Right lobe of liver (tissue), 6 donors: ENCODE measurements around the gene MTHFD1L. TPM values are rescaled to one million over a fixed set of nuclear protein-coding genes. Genes with fewer than 3 reads are reported as not detected.

Experiments
- ATAC-seq, 4 donors: fragments of 200-7000 bp; cut with Tn5 transposase; one replicate each; pipeline ENCODE4 v1.9.1; 2020; ENCODE audit warnings: mild to moderate bottlenecking in 4 of 4, moderate library complexity in 4 of 4
- DNase-seq, 3 donors: peaks; one replicate each; pipeline ENCODE4 v3.0.0-alpha.2; 2020
- H3K27ac ChIP-seq, 3 donors: fragments of 200-600 bp; one replicate each; pipeline ENCODE4 v1.8.0; 2022
- H3K27me3 ChIP-seq, 2 donors: fragments of 200-600 bp; one replicate each; pipeline ENCODE4 v1.8.0; 2022
- H3K36me3 ChIP-seq, 4 donors: fragments of 200-600 bp; sonication (generic) in 1 of 4; one replicate each; pipeline versions ENCODE4 v1.5.1 to v1.8.0; 2017 to 2022; ENCODE audit warnings: control low read depth in 1 of 4
- H3K4me1 ChIP-seq, 4 donors: fragments of 200-600 bp; sonication (generic) in 1 of 4; one replicate each; pipeline versions ENCODE4 v1.5.1 to v1.8.0; 2017 to 2022; ENCODE audit warnings: control low read depth in 1 of 4
- H3K4me3 ChIP-seq, 3 donors: fragments of 200-600 bp; one replicate each; pipeline ENCODE4 v1.8.0; 2022
- H3K9me3 ChIP-seq, 4 donors: fragments of 200-600 bp; sonication (generic) in 1 of 4; one replicate each; pipeline versions ENCODE4 v1.5.1 to v1.8.0; 2017 to 2022; ENCODE audit warnings: control low read depth in 1 of 4
- POLR2A ChIP-seq: fragments of 450-650 bp; IDR thresholded peaks from one replicate; pipeline ENCODE4 v1.6.1; 2017; ENCODE audit warnings: antibody characterized with exemption, mild to moderate bottlenecking
- WGBS: methylation state at CpG from one replicate; pipeline ENCODE4 v1.1.6; 2018; ENCODE audit warnings: low coverage, low lambda C conversion rate; ENCODE audit not compliant: insufficient coverage; ENCODE audit errors: missing lambda C conversion rate; 5-methylcytosine and 5-hydroxymethylcytosine counted together
- intact Hi-C, 2 donors: fragments of 100-400 bp; cut with DNase I; formaldehyde crosslinking; loops; one replicate each; pipeline versions ENCODE4 v1.11.2 to v1.14.1; 2022
- total RNA-seq, 6 experiments: library from RNA; depleted of rRNA in 2 of 6; stranded (reverse); fragments of >200 nt in 2 of 6; fragmentation: NEBNext Ultra II Directional in 3 of 6; extraction: Animal tissue kit (Norgen Biotek cat#: 25700) in 3 of 6; gene quantifications; one replicate each; pipeline versions ENCODE4 v1.1.0 to v1.2.4, GENCODE V29; 2016 to 2023
- TF ChIP-seq, protein P1 (sequence below), 4 donors: fragments of 200-600 bp in 3 of 4; fragments of 450-650 bp in 1 of 4; IDR thresholded peaks; one replicate each; pipeline versions ENCODE4 v1.5.1 to v1.8.0; 2016 to 2022; ENCODE audit warnings: antibody characterized with exemption in 4 of 4, mild to moderate bottlenecking in 2 of 4
- donor health status: DM: no; HTN: yes; CAD: no.
- donor health status: DM: no; HTN: no; CAD: no.
- donor health status: DM: no; HTN: no; CAD: no.
- donor health status: DM: no; HTN: yes; CAD: no.
- donor health status: DM: no; HTN: yes; CAD: no.

MTHFD1L gene
- total RNA-seq, 6 experiments from 2014 or later, result 1.7 to 11.5 (median 4.9) TPM

GRCh38 chr6:151067684-151068596 lies 202.4 kb downstream of the MTHFD1L start:
- TF ChIP-seq, protein P1, sequence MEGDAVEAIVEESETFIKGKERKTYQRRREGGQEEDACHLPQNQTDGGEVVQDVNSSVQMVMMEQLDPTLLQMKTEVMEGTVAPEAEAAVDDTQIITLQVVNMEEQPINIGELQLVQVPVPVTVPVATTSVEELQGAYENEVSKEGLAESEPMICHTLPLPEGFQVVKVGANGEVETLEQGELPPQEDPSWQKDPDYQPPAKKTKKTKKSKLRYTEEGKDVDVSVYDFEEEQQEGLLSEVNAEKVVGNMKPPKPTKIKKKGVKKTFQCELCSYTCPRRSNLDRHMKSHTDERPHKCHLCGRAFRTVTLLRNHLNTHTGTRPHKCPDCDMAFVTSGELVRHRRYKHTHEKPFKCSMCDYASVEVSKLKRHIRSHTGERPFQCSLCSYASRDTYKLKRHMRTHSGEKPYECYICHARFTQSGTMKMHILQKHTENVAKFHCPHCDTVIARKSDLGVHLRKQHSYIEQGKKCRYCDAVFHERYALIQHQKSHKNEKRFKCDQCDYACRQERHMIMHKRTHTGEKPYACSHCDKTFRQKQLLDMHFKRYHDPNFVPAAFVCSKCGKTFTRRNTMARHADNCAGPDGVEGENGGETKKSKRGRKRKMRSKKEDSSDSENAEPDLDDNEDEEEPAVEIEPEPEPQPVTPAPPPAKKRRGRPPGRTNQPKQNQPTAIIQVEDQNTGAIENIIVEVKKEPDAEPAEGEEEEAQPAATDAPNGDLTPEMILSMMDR (IDR thresholded peaks at IDR 0.05), result no peak
- no peak for TF ChIP-seq POLR2A
- 15% methylated on average over 13 of the region's 14 CpGs for WGBS
- peak; percentile 88 to 94 (median 89) for DNase-seq

GRCh38 chr6:151068761-151069312 lies 203.3 kb downstream of the MTHFD1L start:
- H3K27me3 ChIP-seq, result no peaks in the 10 kb centered on the region
- H3K36me3 ChIP-seq, result no peaks in the 10 kb centered on the region
- peak in 1 of 4 donors; percentile 1 for ATAC-seq
- no peak for DNase-seq
- H3K4me3 ChIP-seq, result no peak overlapping the region
- peak overlapping the region; percentile 75 to 94 (median 89) for H3K27ac ChIP-seq
- WGBS, result 38% methylated on average over 6 of the region's 6 CpGs
- intact Hi-C loops, result no loop called here
- H3K4me1 ChIP-seq, result peaks cover 0 to 17% (median 6%) of the 10 kb centered on the region in 4 donors
- H3K9me3 ChIP-seq, result no peaks in the 10 kb centered on the region
- TF ChIP-seq, protein P1 (IDR thresholded peaks at IDR 0.05), result no peak
- TF ChIP-seq POLR2A, result no peak

More at GRCh38 chr6:151067684-151068596, 202.4 kb downstream of the MTHFD1L start:
- no peaks in the 10 kb centered on the region for H3K36me3 ChIP-seq
- intact Hi-C loops, result no loop called here
- no peaks in the 10 kb centered on the region for H3K9me3 ChIP-seq
- no peaks in the 10 kb centered on the region for H3K27me3 ChIP-seq
- H3K27ac ChIP-seq, result peak overlapping the region; percentile 75 to 94 (median 89)
- peaks cover 0 to 17% (median 6%) of the 10 kb centered on the region in 4 donors for H3K4me1 ChIP-seq
- no peak overlapping the region for H3K4me3 ChIP-seq
- ATAC-seq, result peak; percentile 74 to 87 (median 82)

DNA sequence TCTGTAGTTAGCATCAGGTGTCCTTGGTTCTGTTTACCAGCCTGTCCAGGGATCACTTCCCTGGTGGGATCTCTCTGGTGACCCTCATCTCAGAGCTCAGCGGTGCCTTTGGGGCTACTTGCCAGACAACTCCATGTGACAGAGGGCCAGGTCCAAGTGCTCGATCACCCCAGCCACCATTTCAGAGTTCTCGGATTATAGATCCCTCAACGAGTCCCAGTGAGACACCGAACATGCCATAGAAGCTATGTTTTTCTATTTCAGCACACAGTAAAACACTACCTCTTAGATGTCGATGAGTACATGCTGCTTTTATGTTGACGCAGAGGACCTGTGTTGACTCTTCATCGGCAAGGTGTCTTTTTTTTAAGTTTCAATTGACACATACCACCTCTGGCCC lies 204.1 kb downstream of the MTHFD1L start:
- H3K27ac ChIP-seq, result no peak overlapping the region
- DNase-seq (no peak), ATAC-seq (no peak)
- no peaks in the 10 kb centered on the region for H3K36me3 ChIP-seq
- 81% methylated on average over 4 of the region's 8 CpGs for WGBS
- no peaks in the 10 kb centered on the region for H3K9me3 ChIP-seq
- no peak for TF ChIP-seq POLR2A
- TF ChIP-seq, protein P1 (IDR thresholded peaks at IDR 0.05), result no peak
- intact Hi-C loops, result no loop called here
- no peaks in the 10 kb centered on the region for H3K27me3 ChIP-seq
- H3K4me3 ChIP-seq, result no peak overlapping the region
- peaks cover 0 to 17% (median 6%) of the 10 kb centered on the region in 4 donors for H3K4me1 ChIP-seq

DNA sequence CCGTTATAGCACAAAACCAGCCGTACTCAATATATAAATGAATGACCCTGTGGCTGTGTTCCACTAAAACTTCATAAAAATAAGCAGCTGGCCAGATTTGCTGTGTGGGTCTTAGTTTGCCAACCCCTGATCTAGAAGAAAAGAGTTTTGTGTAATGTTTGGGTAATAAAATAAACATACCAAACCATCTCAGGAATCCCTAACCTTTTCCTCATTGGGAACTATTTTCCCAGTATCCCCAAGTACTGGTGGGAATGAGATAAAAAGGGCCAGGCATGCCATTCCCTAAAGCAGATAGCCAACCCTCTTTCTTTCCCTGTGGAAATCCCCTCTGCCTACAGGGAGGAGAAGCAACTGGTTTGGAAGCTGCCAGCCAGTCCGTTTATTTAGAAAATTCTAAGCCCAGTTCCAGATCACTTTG lies 205.1 kb downstream of the MTHFD1L start:
- 47% methylated on average over 3 of the region's 3 CpGs for WGBS
- H3K27ac ChIP-seq, result peak overlapping the region in 2 of 3 donors; percentile 11 to 40
- intact Hi-C loops, result no loop called here
- DNase-seq (no peak), ATAC-seq (no peak)
- H3K27me3 ChIP-seq, result no peaks in the 10 kb centered on the region
- peaks cover 0 to 17% (median 6%) of the 10 kb centered on the region in 4 donors for H3K4me1 ChIP-seq
- no peak overlapping the region for H3K4me3 ChIP-seq
- H3K36me3 ChIP-seq, result no peaks in the 10 kb centered on the region
- TF ChIP-seq, protein P1 (IDR thresholded peaks at IDR 0.05), result no peak
- TF ChIP-seq POLR2A, result no peak
- no peaks in the 10 kb centered on the region for H3K9me3 ChIP-seq
